Large intestine (tissue), 12 donors: ENCODE measurements around the gene GALNT6. TPM values are rescaled to one million over a fixed set of nuclear protein-coding genes. Genes with fewer than 3 reads are reported as not detected.

Source experiments
- DNase-seq, 2 donors: peaks; one replicate each; pipeline versions ENCODE4 v3.0.0 to v3.0.0-alpha.2; 2013
- H3K27ac ChIP-seq: one replicate; pipeline ENCODE4 v1.5.1; 2013; ENCODE audit warnings: low read length
- H3K27me3 ChIP-seq: 2 replicates; pipeline ENCODE4 v1.6.1; 2013; ENCODE audit warnings: low read length; ENCODE audit not compliant: control insufficient read depth, insufficient read depth
- H3K36me3 ChIP-seq: 2 replicates; pipeline ENCODE4 v1.6.1; 2013; ENCODE audit warnings: low read length; ENCODE audit not compliant: control insufficient read depth, insufficient read depth
- H3K4me1 ChIP-seq: one replicate; pipeline ENCODE4 v1.6.1; 2013; ENCODE audit warnings: low read length; ENCODE audit not compliant: control insufficient read depth, insufficient read depth
- H3K4me3 ChIP-seq: one replicate; pipeline ENCODE4 v1.5.1; 2013; ENCODE audit warnings: low read length
- H3K9me3 ChIP-seq: one replicate; pipeline ENCODE4 v1.6.1; 2013; ENCODE audit warnings: mild to moderate bottlenecking, low read depth, low read length, moderate library complexity; ENCODE audit not compliant: control insufficient read depth
- WGBS: methylation state at CpG from one replicate; pipeline ENCODE4 v1.1.5; 2013; ENCODE audit warnings: low lambda C conversion rate; ENCODE audit not compliant: insufficient coverage; 5-methylcytosine and 5-hydroxymethylcytosine counted together
- long read RNA-seq, 11 donors: transcript quantifications; one replicate each; lab custom pipeline, GENCODE V29; 2026
- polyA plus RNA-seq: library from polyadenylated mRNA; unstranded; fragments of 120-200 nt; gene quantifications from one replicate; pipeline ENCODE4 v1.2.1, GENCODE V29; 2013

The GALNT6 gene, protein sequence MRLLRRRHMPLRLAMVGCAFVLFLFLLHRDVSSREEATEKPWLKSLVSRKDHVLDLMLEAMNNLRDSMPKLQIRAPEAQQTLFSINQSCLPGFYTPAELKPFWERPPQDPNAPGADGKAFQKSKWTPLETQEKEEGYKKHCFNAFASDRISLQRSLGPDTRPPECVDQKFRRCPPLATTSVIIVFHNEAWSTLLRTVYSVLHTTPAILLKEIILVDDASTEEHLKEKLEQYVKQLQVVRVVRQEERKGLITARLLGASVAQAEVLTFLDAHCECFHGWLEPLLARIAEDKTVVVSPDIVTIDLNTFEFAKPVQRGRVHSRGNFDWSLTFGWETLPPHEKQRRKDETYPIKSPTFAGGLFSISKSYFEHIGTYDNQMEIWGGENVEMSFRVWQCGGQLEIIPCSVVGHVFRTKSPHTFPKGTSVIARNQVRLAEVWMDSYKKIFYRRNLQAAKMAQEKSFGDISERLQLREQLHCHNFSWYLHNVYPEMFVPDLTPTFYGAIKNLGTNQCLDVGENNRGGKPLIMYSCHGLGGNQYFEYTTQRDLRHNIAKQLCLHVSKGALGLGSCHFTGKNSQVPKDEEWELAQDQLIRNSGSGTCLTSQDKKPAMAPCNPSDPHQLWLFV
- polyA plus RNA-seq: 31.1 TPM
- long read RNA-seq, donor 1, partial matches to known transcripts: 0 of 2 reads
- long read RNA-seq, donor 1, other reads (novel, unspliced or antisense): 0 of 2 reads
- long read RNA-seq, donor 2: 0 reads
- long read RNA-seq, donor 3: 0 reads
- long read RNA-seq, donor 4, partial matches to known transcripts: 0 of 1 reads
- long read RNA-seq, donor 4, other reads (novel, unspliced or antisense): 0 of 1 reads
- long read RNA-seq, donor 5: 0 reads
- long read RNA-seq, donor 6, partial matches to known transcripts: 0 of 1 reads
- long read RNA-seq, donor 6, other reads (novel, unspliced or antisense): 0 of 1 reads
- long read RNA-seq, donor 7, partial matches to known transcripts: 0 of 2 reads
- long read RNA-seq, donor 7, other reads (novel, unspliced or antisense): 0 of 2 reads
- long read RNA-seq, donor 8, partial matches to known transcripts: 0 of 2 reads
- long read RNA-seq, donor 8, other reads (novel, unspliced or antisense): 0 of 2 reads
- long read RNA-seq, donor 9, partial matches to known transcripts: 0 of 3 reads
- long read RNA-seq, donor 9, other reads (novel, unspliced or antisense): 0 of 3 reads
- long read RNA-seq, donor 10: 0 reads
- long read RNA-seq, donor 11, partial matches to known transcripts: 0 of 1 reads
- long read RNA-seq, donor 11, other reads (novel, unspliced or antisense): 0 of 1 reads

DNA sequence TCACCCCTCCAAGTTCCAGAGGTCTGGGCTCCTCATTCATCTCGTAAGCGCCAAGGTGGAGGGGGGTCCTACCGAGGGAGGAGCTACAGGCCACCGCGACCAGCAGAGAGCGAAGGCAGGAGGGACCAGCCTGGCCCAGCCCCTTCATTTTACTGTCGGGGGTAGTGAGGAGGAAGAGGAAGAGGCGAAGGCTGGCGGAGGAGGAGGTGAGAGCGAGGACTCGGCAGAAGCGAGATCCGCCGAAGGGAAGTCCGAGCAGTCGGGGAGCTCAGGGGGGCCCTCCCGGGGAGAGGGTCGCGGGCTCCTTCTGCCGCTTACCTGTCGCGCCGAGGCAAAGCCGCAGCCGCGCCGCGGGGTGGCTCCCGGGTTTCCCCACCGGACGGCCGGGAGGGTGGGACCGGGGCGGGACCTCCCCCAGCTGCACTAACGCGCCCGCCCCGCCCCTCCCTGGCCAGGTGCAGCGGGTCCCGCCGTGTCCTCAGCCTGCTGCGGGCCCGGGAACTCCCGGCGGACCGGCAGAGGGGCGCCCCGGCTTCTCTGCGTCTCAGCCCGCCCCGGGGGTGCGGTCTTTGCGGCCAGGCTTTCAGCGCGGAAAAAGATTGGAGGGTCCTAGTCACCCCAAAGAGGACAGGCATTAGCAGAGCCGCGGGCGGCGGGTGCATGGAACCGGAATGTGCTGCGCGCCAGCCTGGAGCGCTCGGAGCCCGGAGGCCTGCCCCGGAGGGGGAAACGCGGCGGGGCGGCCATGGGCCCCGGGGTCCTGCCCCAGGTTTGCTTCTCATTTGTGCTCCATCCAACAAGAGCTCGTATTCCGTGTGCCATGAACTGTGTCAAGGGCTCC, at the start of gene GALNT6:
Gene GALNT6 (minus strand): TSS at position 124 of the 841 bp plus-strand sequence. CDS start 11,625 bp downstream, outside the sequence.
- peak; percentile 54 to 87 for DNase-seq
- Histone ChIP-seq H3K36me3 (no peaks in the 10 kb centered on the region), H3K9me3 (no peaks in the 10 kb centered on the region), H3K27me3 (peaks cover 9% of the 10 kb centered on the region), H3K4me3 (peak within 1 kb of the TSS; percentile 71), H3K27ac (peak within 1 kb of the TSS; percentile 59), H3K4me1 (peaks cover 43% of the 10 kb centered on the region)
- no CpG with 5 or more reads among the region's 73 CpGs for WGBS

- Histone ChIP-seq H3K27ac (no peak overlapping the region), H3K4me3 (no peak overlapping the region), H3K4me1 (no peaks in the 10 kb centered on the region), H3K36me3 (no peaks in the 10 kb centered on the region), H3K9me3 (no peaks in the 10 kb centered on the region), H3K27me3 (no peaks in the 10 kb centered on the region)
- DNase-seq: no peak
- whole genome bisulfite sequencing: 33% methylated on average over 1 of the region's 2 CpGs
Observed at GRCh38 chr12:51439330-51439729, 48.1 kb upstream of the GALNT6 start.

- DNase-seq: no peak
- Histone ChIP-seq H3K9me3 (no peaks in the 10 kb centered on the region), H3K27ac (no peak overlapping the region), H3K36me3 (no peaks in the 10 kb centered on the region), H3K4me3 (no peak overlapping the region), H3K4me1 (no peaks in the 10 kb centered on the region), H3K27me3 (no peaks in the 10 kb centered on the region)
- 86% methylated on average over 1 of the region's 1 CpG for WGBS
Observed at GRCh38 chr12:51437431-51437830, 46.2 kb upstream of the GALNT6 start.

GRCh38 chr12:51434305-51434704, 43.1 kb upstream of the GALNT6 start:
- Histone ChIP-seq H3K36me3 (no peaks in the 10 kb centered on the region), H3K4me1 (no peaks in the 10 kb centered on the region), H3K27me3 (no peaks in the 10 kb centered on the region), H3K4me3 (no peak overlapping the region), H3K9me3 (no peaks in the 10 kb centered on the region), H3K27ac (no peak overlapping the region)
- no peak for DNase-seq
- 60% methylated on average over 1 of the region's 1 CpG for WGBS

GRCh38 chr12:51432921-51433320, 41.7 kb upstream of the GALNT6 start:
- no CpG with 5 or more reads among the region's 2 CpGs for WGBS
- Histone ChIP-seq H3K27ac (no peak overlapping the region), H3K27me3 (no peaks in the 10 kb centered on the region), H3K4me3 (no peak overlapping the region), H3K4me1 (no peaks in the 10 kb centered on the region), H3K36me3 (no peaks in the 10 kb centered on the region), H3K9me3 (no peaks in the 10 kb centered on the region)
- no peak for DNase-seq

DNA sequence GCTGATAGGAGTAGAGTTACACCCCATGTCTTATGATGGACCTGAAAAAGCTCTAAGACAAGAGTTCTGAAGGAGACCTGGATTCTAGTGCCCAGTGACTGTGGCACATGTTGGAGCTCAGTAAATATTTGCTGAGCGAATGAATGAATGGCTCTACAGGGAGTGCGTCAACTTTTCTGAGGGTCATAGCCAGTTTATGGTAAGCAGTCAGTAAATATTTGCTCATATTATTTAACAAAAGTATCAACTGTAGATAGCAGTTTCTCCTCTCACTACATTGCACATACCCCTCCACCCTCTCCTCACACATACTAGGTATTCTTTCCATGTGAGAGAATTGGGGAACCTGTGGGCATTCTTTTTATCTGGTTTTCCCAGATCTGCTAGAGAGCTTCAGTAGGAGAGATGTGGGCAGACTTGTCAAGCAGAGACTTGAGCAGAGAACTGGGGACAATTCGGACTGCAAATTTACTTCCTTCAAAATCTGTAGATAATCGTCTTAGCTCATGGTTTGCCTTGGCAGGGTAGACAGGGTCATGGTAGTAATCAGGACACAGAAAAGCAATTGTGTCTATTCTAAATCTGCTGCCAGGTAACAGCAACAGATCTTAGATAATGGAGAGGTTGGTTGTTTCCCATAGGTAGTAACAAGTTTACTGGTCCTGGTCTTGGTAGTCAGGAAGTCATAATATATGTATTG, 39.1 kb upstream of the GALNT6 start:
- peak in 1 of 2 donors; percentile 51 for DNase-seq
- Histone ChIP-seq H3K27me3 (no peaks in the 10 kb centered on the region), H3K9me3 (no peaks in the 10 kb centered on the region), H3K27ac (no peak overlapping the region), H3K4me1 (no peaks in the 10 kb centered on the region), H3K36me3 (no peaks in the 10 kb centered on the region), H3K4me3 (no peak overlapping the region)
- no CpG with 5 or more reads among the region's 4 CpGs for WGBS

DNA sequence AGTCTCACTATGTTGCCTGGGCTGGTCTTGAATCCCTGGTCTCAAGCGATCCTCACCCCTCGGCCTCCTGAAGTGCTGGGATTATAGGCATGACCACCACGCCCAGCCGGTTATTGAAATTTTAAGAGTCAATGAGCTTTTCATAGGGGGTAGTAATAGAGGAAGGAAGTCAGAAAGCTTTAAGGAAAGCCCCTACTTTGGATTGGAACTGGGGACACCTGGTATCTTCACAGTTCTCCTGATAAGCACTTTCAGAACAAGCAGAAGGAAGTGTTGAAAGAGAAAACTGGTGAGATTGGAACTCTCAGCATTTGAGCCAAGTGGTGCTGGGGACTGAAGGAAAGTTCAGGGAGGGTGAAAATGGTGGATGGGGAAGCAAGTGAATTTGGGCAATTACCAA, 38.5 kb upstream of the GALNT6 start:
- no peaks in the 10 kb centered on the region for H3K4me1 ChIP-seq
- H3K27ac ChIP-seq: no peak overlapping the region
- H3K4me3 ChIP-seq: no peak overlapping the region
- DNase-seq: no peak
- no peaks in the 10 kb centered on the region for H3K36me3 ChIP-seq
- no peaks in the 10 kb centered on the region for H3K27me3 ChIP-seq
- no CpG with 5 or more reads among the region's 4 CpGs for WGBS
- H3K9me3 ChIP-seq: no peaks in the 10 kb centered on the region

- peaks cover 4% of the 10 kb centered on the region for H3K4me1 ChIP-seq
- no peaks in the 10 kb centered on the region for H3K9me3 ChIP-seq
- no peaks in the 10 kb centered on the region for H3K36me3 ChIP-seq
- H3K27me3 ChIP-seq: no peaks in the 10 kb centered on the region
- no peak overlapping the region for H3K27ac ChIP-seq
- WGBS: 97% methylated on average over 3 of the region's 4 CpGs
- no peak overlapping the region for H3K4me3 ChIP-seq
- DNase-seq: no peak
Observed at GRCh38 chr12:51428256-51428655, 37.0 kb upstream of the GALNT6 start.
